OCI-LY7 (cell line): ENCODE measurements around the gene RNF144B. TPM values are rescaled to one million over a fixed set of nuclear protein-coding genes. Genes with fewer than 3 reads are reported as not detected.
A peak's percentile ranks its signal among the peaks of the same experiment; 100 is the strongest.

Experiments used
- BruUV-seq: library from RNA; stranded (reverse); fragments of 400-500 nt; replicated peaks from 2 replicates; lab custom pipeline; 2021; lab: Mats Ljungman, UMichigan
- CTCF ChIA-PET: fragments of 300-600 bp; sonication (Branson Sonifier 250); formaldehyde crosslinking; loops from one replicate; lab custom pipeline; 2022; ENCODE audit warnings: antibody characterized with exemption; ENCODE audit not compliant: unreplicated experiment; lab: Charles Lee
- POLR2A ChIA-PET: fragments of 300-600 bp; sonication (Branson Sonifier 250); formaldehyde crosslinking; loops from one replicate; lab custom pipeline; 2022; ENCODE audit warnings: antibody characterized with exemption; lab: Charles Lee
- DNase-seq: peaks from one replicate; pipeline ENCODE4 v3.0.0-alpha.2; 2015; ENCODE audit warnings: low spot score
- H2AFZ ChIP-seq: fragments of 200-600 bp; sonication (generic), shearing (Covaris generic); 2 replicates; pipeline ENCODE4 v1.6.1; 2014; ENCODE audit warnings: mild to moderate bottlenecking, antibody characterized with exemption, low read length, moderate library complexity
- H3K27ac ChIP-seq: fragments of 200-600 bp; sonication (generic); 2 replicates; pipeline ENCODE4 v1.5.1; 2014; ENCODE audit warnings: mixed run types, low read depth, mild to moderate bottlenecking, moderate library complexity, low read length, inconsistent platforms; ENCODE audit not compliant: poor library complexity, severe bottlenecking
- H3K36me3 ChIP-seq: fragments of 200-600 bp; sonication (generic); 2 replicates; pipeline ENCODE4 v1.6.1; 2014; ENCODE audit warnings: mild to moderate bottlenecking, antibody characterized with exemption, low read length, moderate library complexity, mixed read lengths; ENCODE audit not compliant: insufficient read depth
- H3K4me1 ChIP-seq: fragments of 200-600 bp; sonication (generic); 2 replicates; pipeline ENCODE4 v1.5.1; 2014; ENCODE audit warnings: mild to moderate bottlenecking, low read length; ENCODE audit not compliant: insufficient read depth, poor library complexity, severe bottlenecking
- H3K4me2 ChIP-seq: fragments of 200-600 bp; sonication (generic); 2 replicates; pipeline ENCODE4 v1.6.1; 2014; ENCODE audit warnings: mild to moderate bottlenecking, low read length
- H3K4me3 ChIP-seq: fragments of 200-600 bp; sonication (generic); 2 replicates; pipeline ENCODE4 v1.5.1; 2014; ENCODE audit warnings: mild to moderate bottlenecking, low read depth, low read length; ENCODE audit not compliant: poor library complexity, severe bottlenecking
- H3K79me2 ChIP-seq: fragments of 200-600 bp; sonication (generic); 2 replicates; pipeline ENCODE4 v1.6.1; 2016; ENCODE audit warnings: low read depth, mild to moderate bottlenecking, low read length, moderate library complexity, mixed read lengths; ENCODE audit not compliant: insufficient read depth
- H3K9me2 ChIP-seq: fragments of 200-600 bp; sonication (generic); 2 replicates; pipeline ENCODE4 v1.6.1; 2016; ENCODE audit warnings: mild to moderate bottlenecking, low read length, mixed read lengths; ENCODE audit not compliant: insufficient read depth
- H3K9me3 ChIP-seq: fragments of 200-600 bp; sonication (generic); 2 replicates; pipeline ENCODE4 v1.6.1; 2014; ENCODE audit warnings: mild to moderate bottlenecking, mixed run types, low read length, mixed read lengths
- H4K20me1 ChIP-seq: fragments of 200-600 bp; sonication (generic); 2 replicates; pipeline ENCODE4 v1.6.1; 2014; ENCODE audit warnings: mild to moderate bottlenecking, antibody characterized with exemption, low read length, moderate library complexity, mixed read lengths; ENCODE audit not compliant: insufficient read depth
- CTCF ChIP-seq: fragments of 200-600 bp; sonication (generic); conservative IDR thresholded peaks from 2 replicates; pipeline ENCODE4 v1.5.1; 2014; ENCODE audit warnings: mild to moderate bottlenecking, antibody characterized with exemption, low read length, moderate library complexity, mixed read lengths
- EZH2phosphoT487 ChIP-seq: fragments of 200-600 bp; sonication (generic); IDR thresholded peaks from 2 replicates; pipeline ENCODE4 v1.6.1; 2018; ENCODE audit warnings: low read depth, borderline replicate concordance, mild to moderate bottlenecking, mixed run types, antibody characterized with exemption, low read length, moderate library complexity, mixed read lengths
- intact Hi-C: fragments of 100-400 bp; cut with micrococcal nuclease; formaldehyde crosslinking; loops from one replicate; pipeline ENCODE4 v1.10.0; 2022; ENCODE audit not compliant: unreplicated experiment
- total RNA-seq, 2 experiments: library from RNA; depleted of rRNA in 1 of 2; stranded (reverse); fragments of >200 nt in 1 of 2; shearing (Covaris generic) in 1 of 2; gene quantifications; 2 replicates each; pipeline ENCODE4 v1.2.3, GENCODE V29; 2014 to 2022

The RNF144B gene
- total RNA-seq, 2 experiments from 2014 or later, result 83.4 to 151 TPM

- H3K4me2 ChIP-seq, result no peak overlapping the region
- H2AFZ ChIP-seq, result no peak overlapping the region
- CTCF ChIA-PET, result interaction anchor here (0.9 to 1.0 kb wide), 2 partner anchors 114 to 178 kb away, joined by 3 read pairs; partner anchors contain the start of gene RNF144B
- DNase-seq, result no peak
- TF ChIP-seq EZH2phosphoT487 (no peak), CTCF (no peak)
- H3K4me3 ChIP-seq, result no peak overlapping the region
- intact Hi-C loops, result loop anchor here (2.0 to 10.0 kb wide), 5 partner anchors 109 to 917 kb away; partner anchors contain the start of genes KDM1B, NHLRC1 and TPMT
- POLR2A ChIA-PET, result interaction anchor here (0.8 to 1.7 kb wide), 12 partner anchors 14 to 249 kb away, joined by 3 to 14 read pairs (median 4); partner anchors contain the start of gene RNF144B
- H3K4me1 ChIP-seq, result peaks cover 9% of the 10 kb centered on the region
- H3K36me3 ChIP-seq, result no peaks in the 10 kb centered on the region
- H4K20me1 ChIP-seq, result no peaks in the 10 kb centered on the region
- H3K9me2 ChIP-seq, result no peaks in the 10 kb centered on the region
- no peaks in the 10 kb centered on the region for H3K79me2 ChIP-seq
- no peak overlapping the region for H3K27ac ChIP-seq
- no peaks in the 10 kb centered on the region for H3K9me3 ChIP-seq
- BruUV-seq, result no TSS peak
Measured at GRCh38 chr6:18501663-18502013, 114.5 kb downstream of the RNF144B start.

- intact Hi-C loops, result loop anchor here (2.0 to 10.0 kb wide), 5 partner anchors 110 to 918 kb away; partner anchors contain the start of genes KDM1B, NHLRC1 and TPMT
- TF ChIP-seq CTCF, result no peak
- no peak for TF ChIP-seq EZH2phosphoT487
- DNase-seq, result no peak
- Histone ChIP-seq H3K36me3 (no peaks in the 10 kb centered on the region), H3K27ac (no peak overlapping the region), H3K4me1 (peaks cover 15% of the 10 kb centered on the region), H4K20me1 (no peaks in the 10 kb centered on the region), H2AFZ (peak overlapping the region; percentile 99), H3K4me2 (peak overlapping the region; percentile 63; the same call in 1 of the 2 replicates), H3K9me3 (no peaks in the 10 kb centered on the region), H3K4me3 (peak overlapping the region; percentile 45), H3K79me2 (no peaks in the 10 kb centered on the region), H3K9me2 (no peaks in the 10 kb centered on the region)
- POLR2A ChIA-PET, result interaction anchor here (0.6 to 1.8 kb wide), 16 partner anchors 15 to 1196 kb away, joined by 3 to 16 read pairs (median 3); partner anchors contain the start of gene RNF144B
- CTCF ChIA-PET, result interaction anchor here (0.6 to 3.6 kb wide), 5 partner anchors 17 to 185 kb away, joined by 3 to 35 read pairs (median 4); no protein-coding TSS in a partner anchor
- no TSS peak for BruUV-seq
Measured at GRCh38 chr6:18503206-18503592, 116.0 kb downstream of the RNF144B start.
